Stimulated activated CD4-positive, alpha-beta T cell treated with anti-CD3 and anti-CD28 coated beads, TNF-alpha, amount 100 ng/mL, for 1 hour (primary cell): Measurements from ENCODE around the gene MOGAT2.

ENCODE experiments used
- DNase-seq, 3 donors: peaks; one replicate each; pipeline ENCODE4 v3.0.0-alpha.2; 2020; ENCODE audit warnings: low read depth in 3 of 3, low spot score in 1 of 3

MOGAT2 gene

DNA sequence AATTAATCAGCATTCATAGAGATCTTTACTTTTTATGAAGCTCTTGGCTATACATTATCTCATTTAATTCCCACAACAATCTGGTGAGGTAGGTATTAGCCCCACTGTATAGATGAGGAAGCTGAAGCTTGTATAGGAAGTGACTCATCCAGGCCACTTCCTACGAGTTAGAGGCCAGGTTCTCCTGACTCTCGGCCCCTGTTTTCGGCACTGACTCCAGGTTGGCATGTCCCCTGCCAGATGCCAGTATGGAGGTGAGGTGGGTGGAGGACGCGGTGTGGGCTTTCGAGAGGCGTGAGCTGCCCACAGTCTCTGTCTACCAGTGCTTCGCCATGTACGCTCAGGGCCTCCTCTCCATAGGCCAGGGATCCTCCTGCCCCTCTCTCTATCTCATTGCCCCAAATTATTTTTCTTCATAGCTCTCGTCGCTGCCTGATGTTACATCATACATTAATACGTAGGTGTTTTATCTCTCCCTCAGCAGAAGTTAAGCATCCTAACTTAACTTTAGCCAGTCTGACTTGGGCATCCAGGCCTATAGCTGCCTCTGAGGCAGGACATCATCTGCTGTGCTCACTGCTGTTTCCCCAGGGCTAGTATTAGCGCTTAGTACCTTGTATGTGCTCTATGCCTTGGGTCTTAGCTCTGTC, 59.9 kb downstream of the MOGAT2 start:
- no peak for DNase-seq

DNA sequence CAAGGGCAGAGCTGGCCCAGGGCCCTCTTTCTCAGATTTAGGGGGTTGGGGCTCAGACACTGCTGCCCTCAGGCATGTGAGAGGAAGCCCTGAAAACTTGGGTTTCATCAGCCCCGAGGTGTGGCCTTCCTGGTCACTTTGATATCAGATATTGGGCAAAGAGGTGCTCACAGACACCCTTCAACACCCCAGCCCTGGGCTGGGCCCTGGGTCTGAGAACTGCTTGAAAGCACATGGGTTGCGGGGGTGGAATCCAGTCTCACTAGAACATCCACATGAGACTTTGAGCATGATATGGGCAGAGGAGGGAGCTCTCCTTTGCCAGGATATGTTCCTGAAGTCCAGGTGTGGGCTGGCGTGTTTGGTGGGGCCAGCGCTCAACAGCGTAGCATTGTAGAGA, 61.3 kb downstream of the MOGAT2 start:
- no peak for DNase-seq

DNA sequence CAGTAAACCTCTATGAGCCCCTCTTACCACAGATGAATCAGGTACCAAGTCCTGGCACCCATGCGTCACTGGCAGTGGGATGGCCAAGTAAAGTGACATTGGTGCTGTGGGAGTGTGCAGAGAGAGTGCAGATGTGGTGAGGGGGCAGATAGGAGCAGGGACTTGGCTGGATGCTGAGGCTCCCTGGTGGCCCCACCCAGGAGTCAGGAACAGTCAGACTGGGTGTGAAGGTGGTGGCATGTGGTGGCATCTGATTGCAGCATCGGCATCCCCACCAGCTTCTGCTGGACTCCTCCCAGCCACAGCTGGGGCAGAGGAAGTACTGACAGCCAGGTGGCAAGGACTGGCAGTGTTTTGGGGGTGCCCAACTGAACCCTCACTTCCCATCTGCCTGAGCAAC, 62.3 kb downstream of the MOGAT2 start:
- no peak for DNase-seq

DNA sequence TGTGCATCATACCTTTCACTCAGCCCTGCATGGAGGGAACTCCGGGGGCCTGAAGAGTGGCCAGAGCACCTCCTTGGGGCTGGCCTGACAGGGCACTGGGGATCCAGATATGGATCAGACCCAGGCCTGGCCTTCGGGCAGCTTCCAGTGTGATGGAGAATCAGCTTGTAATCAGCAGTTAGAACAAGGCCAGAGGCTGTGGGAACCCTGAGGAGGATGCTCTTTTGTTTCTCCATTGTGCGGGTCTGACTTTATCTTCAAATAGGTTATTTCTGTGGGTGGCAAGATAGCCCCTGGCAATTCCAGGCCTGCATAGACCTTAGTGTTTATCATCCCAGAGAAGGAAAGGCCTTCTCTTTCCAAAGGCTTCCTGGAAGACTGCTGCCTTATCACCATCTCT, 63.2 kb downstream of the MOGAT2 start:
- no peak for DNase-seq

DNA sequence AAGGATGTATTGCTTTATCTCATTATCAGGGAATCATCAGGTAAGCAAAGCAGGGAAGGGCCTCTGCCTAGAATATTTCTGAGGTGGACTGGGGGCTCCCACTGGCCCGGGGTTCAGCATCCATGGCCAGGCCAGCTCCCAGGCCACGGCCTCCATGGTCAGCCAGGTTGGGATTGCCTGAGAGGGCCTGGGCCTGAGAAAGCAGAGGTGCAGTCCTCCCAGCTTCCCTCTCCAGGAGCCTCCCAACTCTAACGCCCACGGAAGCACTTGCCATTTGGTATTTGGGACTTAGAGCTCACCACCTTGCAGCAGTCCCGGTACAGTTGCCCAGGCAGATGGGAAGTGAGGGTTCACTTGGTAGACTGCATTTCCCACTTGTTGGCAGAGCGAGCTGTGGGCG, 63.7 kb downstream of the MOGAT2 start:
- DNase-seq, result no peak

DNA sequence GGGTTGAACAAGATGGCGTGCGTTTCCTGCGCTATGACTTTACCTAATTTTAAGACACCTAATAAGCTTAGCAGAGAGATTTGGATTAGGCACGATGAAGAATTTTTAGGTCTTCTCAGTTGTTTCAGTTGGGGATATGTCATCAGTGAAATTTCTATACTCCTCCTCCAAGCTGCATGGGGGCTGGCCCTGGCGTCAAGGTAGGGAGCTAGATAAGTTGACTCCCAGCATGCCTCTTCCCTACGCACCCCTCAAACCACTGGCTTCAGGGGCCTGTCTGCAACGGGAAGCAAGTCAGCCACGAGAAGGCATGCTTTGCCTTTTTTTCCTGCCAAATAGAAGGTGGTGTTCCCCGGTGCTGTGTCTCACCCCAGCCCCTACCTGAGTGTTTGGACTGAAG, 64.2 kb downstream of the MOGAT2 start:
- DNase-seq, result no peak
